ENCODE results near the gene GNB4. TPM values are rescaled to one million over a fixed set of nuclear protein-coding genes. Genes with fewer than 3 reads are reported as not detected.

The GNB4 gene
- 0.31 and 0.51 TPM in 2 replicates for total RNA-seq (2013; cell fraction: nucleolus; rRNA removed)
- total RNA-seq (2014; rRNA removed) (1.9 and 3.0 TPM in 2 replicates), total RNA-seq (2014; rRNA removed; fragmentation: Illumina TruSeq; extraction: Trizol) (2.3 and 3.4 TPM in 2 replicates), total RNA-seq (2021) (2.4 and 3.1 TPM in 2 replicates), polyA plus RNA-seq (2011; rRNA removed) (0.14 and 0.20 TPM in 2 replicates), polyA plus RNA-seq (2014; fragmentation: Illumina TruSeq; extraction: Trizol) (2.1 and 2.6 TPM in 2 replicates), polyA plus RNA-seq (2014; fragmentation: Nextera tagmentation; extraction: Ambion mirVana) (1 to 10 TPM in 1 of 2 experiments, under 1 TPM in 1; 0.91 to 1.0 TPM), polyA plus RNA-seq (2014; rRNA removed) (1.6 and 1.7 TPM in 2 replicates), polyA plus RNA-seq (2016; fragmentation: Nextera tagmentation; extraction: Ambion mirVana) (1 to 10 TPM; 1.3 to 2.6 TPM), polyA minus RNA-seq (2011; rRNA and poly(A)+ RNA removed) (0.36 TPM in 1 of 2 replicates, not detected in the other), Bru-seq, nascent RNA (percentile 28 among the genes with signal in this experiment), BruChase-seq, experiment 1, labeled RNA remaining after a 6-hour chase (percentile 29 among the genes with signal in this experiment), BruChase-seq, experiment 2, labeled RNA remaining after a 2-hour chase (percentile 33 among the genes with signal in this experiment)
- 0.94 TPM for polyA plus RNA-seq (2011; ENCODE audit: low read depth)
- polyA plus RNA-seq (2011; cell fraction: cytosol; rRNA removed), result 0.03 TPM in 2 replicates
- 0.03 TPM in 1 of 2 replicates, not detected in the other for polyA plus RNA-seq (2011; cell fraction: nucleus; rRNA removed)
- 1.7 and 1.8 TPM in 2 replicates for polyA plus RNA-seq (2012)
- polyA minus RNA-seq (2011; cell fraction: cytosol; rRNA and poly(A)+ RNA removed), result 2.1 TPM in 1 of 2 replicates, not detected in the other
- polyA minus RNA-seq (2011; cell fraction: nucleus; rRNA and poly(A)+ RNA removed), result 0.12 and 0.19 TPM in 2 replicates
- long read RNA-seq, experiment 1, result 0 reads
- long read RNA-seq, experiment 2, partial matches to known transcripts, result 0 of 1 reads
- long read RNA-seq, experiment 2, other reads (novel, unspliced or antisense), result 1 of 1 reads

GRCh38 chr3:179451265-179452175 is at the start of gene GNB4:
Gene GNB4 (minus strand): TSS chr3:179451470. CDS start chr3:179426200, 25,270 bp downstream.
- ATAC-seq (peak; percentile 84), FAIRE-seq (no peak), DNase-seq (ENCODE audit: low read depth, low spot score) (no peak)
- CTCF ChIA-PET, result no interaction called here
- peak within 1 kb of the TSS; percentile 88 for H3K4me2 ChIP-seq (ENCODE audit: control insufficient read depth, insufficient read depth)
- peaks cover 0 to 10% of the 10 kb centered on the region in 2 experiments; a peak in 1 of 4 replicates for H3K27me3 ChIP-seq (replicated peaks in 1 of 2; ENCODE audit: control insufficient read depth in 2 of 2, insufficient read depth in 2 of 2, low read length in 1 of 2)
- POLR2A ChIA-PET, result no interaction called here
- WGBS (ENCODE audit: insufficient coverage, insufficient replicate concordance, low lambda C conversion rate, missing lambda C conversion rate), result 14% methylated on average over 53 of the region's 90 CpGs
- no peaks in the 10 kb centered on the region for H3K36me3 ChIP-seq (ENCODE audit: control insufficient read depth in 2 of 2, insufficient read depth in 2 of 2, low read length in 1 of 2)
- no peaks in the 10 kb centered on the region for H4K20me1 ChIP-seq (ENCODE audit: control insufficient read depth, insufficient read depth)
- peak within 1 kb of the TSS; percentile 77 for H2AFZ ChIP-seq (ENCODE audit: control insufficient read depth, low read depth, low read length)
- peak within 1 kb of the TSS; percentile 73; the same call in 1 of the 2 replicates for H3K9ac ChIP-seq (ENCODE audit: control insufficient read depth, insufficient read depth, low read length)
- SMC1A ChIA-PET (ENCODE audit: uncharacterized antibody, unreplicated experiment), result no interaction called here
- intact Hi-C loops (cut with micrococcal nuclease; ENCODE audit: unreplicated experiment), result no loop called here
- H3K4me1 ChIP-seq (ENCODE audit: control insufficient read depth, insufficient read depth, low read length), result no peaks in the 10 kb centered on the region; the same call in 1 of the 2 replicates
- no peaks in the 10 kb centered on the region for H3K79me2 ChIP-seq (ENCODE audit: control insufficient read depth, insufficient read depth, low read length)
- no TSS peak for BruUV-seq (replicated peaks)
- no peak within 1 kb of the TSS for H3K27ac ChIP-seq (ENCODE audit: control insufficient read depth, insufficient read depth)
- in situ Hi-C loops (cut with MboI), result no loop called here
- no peaks in the 10 kb centered on the region for H3K9me3 ChIP-seq (replicated peaks; ENCODE audit: control insufficient read depth, insufficient read depth, low read length)
- RAD21 ChIA-PET (ENCODE audit: unreplicated experiment), result no interaction called here
- peak within 1 kb of the TSS; percentile 70 for H3K4me3 ChIP-seq
- TF ChIP-seq ATF2 (IDR thresholded peaks at IDR 0.05; ENCODE audit: low read length) (no peak), ZNF687 (IDR thresholded peaks at IDR 0.05) (no peak), CBX3 (IDR thresholded peaks at IDR 0.05; ENCODE audit: borderline replicate concordance, low read depth) (no peak), IKZF1 (conservative IDR thresholded peaks at IDR 0.05) (peak; percentile 65), POLR2A (IDR thresholded peaks at IDR 0.05; ENCODE audit: low read depth, low read length) (peak; percentile 61), LARP7 (IDR thresholded peaks at IDR 0.05) (peak; percentile 74; the same call in 1 of the 2 replicates), ETV6 (conservative IDR thresholded peaks at IDR 0.05 in 1 of 2, IDR thresholded peaks at IDR 0.05 in 1 of 2; ENCODE audit: borderline replicate concordance in 1 of 2, low read depth in 1 of 2) (no peak), E2F8 (IDR thresholded peaks at IDR 0.05; ENCODE audit: low read depth, partially characterized antibody) (no peak), CBX5 (IDR thresholded peaks at IDR 0.05; ENCODE audit: low read depth) (no peak), EED (IDR thresholded peaks at IDR 0.05; ENCODE audit: low read depth) (no peak)

Measured in GM12878 (cell line).